CD4-positive, alpha-beta T cell treated with Interleukin-4 for 1 hour (primary cell): ENCODE measurements around the gene S100PBP.

Experiments
- DNase-seq, 2 donors: peaks; one replicate each; pipeline ENCODE4 v3.0.0-alpha.2; 2020 to 2022

S100PBP gene

GRCh38 chr1:32817159-32817814, at the start of gene S100PBP, which contains the start of gene YARS1:
TSS of gene S100PBP (plus strand) at chr1:32817653. CDS start at chr1:32826100, 8,447 bp downstream.
TSS of gene YARS1 (minus strand) at chr1:32817358. CDS start at chr1:32817244, 114 bp downstream.
- peak; percentile 99 to 100 for DNase-seq

GRCh38 chr1:32768110-32768850, 49.2 kb upstream of the S100PBP start:
- DNase-seq = no peak

GRCh38 chr1:32769524-32770220, 47.8 kb upstream of the S100PBP start:
- DNase-seq = no peak

GRCh38 chr1:32770221-32770731, 47.2 kb upstream of the S100PBP start:
- DNase-seq = no peak

- no peak for DNase-seq
Measured at GRCh38 chr1:32770741-32771548, 46.5 kb upstream of the S100PBP start.

GRCh38 chr1:32771561-32772280, 45.7 kb upstream of the S100PBP start:
- no peak for DNase-seq

- no peak for DNase-seq
Measured at GRCh38 chr1:32772281-32773017, 45.0 kb upstream of the S100PBP start.

- DNase-seq = peak; percentile 72 to 73
Measured at GRCh38 chr1:32773018-32773763, 44.3 kb upstream of the S100PBP start.

- DNase-seq = no peak
Measured at GRCh38 chr1:32773764-32774463, 43.5 kb upstream of the S100PBP start.

GRCh38 chr1:32774464-32774808, 43.0 kb upstream of the S100PBP start:
- DNase-seq = no peak

- DNase-seq = no peak
Measured at GRCh38 chr1:32774950-32775634, 42.4 kb upstream of the S100PBP start.

GRCh38 chr1:32775640-32776337, 41.7 kb upstream of the S100PBP start:
- DNase-seq = no peak

GRCh38 chr1:32779242-32779641, 38.2 kb upstream of the S100PBP start:
- DNase-seq = no peak

- no peak for DNase-seq
Measured at GRCh38 chr1:32780005-32780404, 37.4 kb upstream of the S100PBP start.

GRCh38 chr1:32780628-32781234, 36.7 kb upstream of the S100PBP start:
- no peak for DNase-seq

GRCh38 chr1:32782086-32782485, 35.4 kb upstream of the S100PBP start:
- DNase-seq = no peak

- DNase-seq = no peak
Measured at GRCh38 chr1:32783851-32784250, 33.6 kb upstream of the S100PBP start.

GRCh38 chr1:32784817-32785216, 32.6 kb upstream of the S100PBP start:
- DNase-seq = no peak
